GM19351 (cell line): Measurements from ENCODE around the gene SIRT4.
A peak's percentile ranks its signal among the peaks of the same experiment; 100 is the strongest.

Experiments
- ATAC-seq: cut with Tn5 transposase; IDR thresholded peaks from one replicate; pipeline ENCODE4 v1.9.1; 2021; ENCODE audit warnings: mild to moderate bottlenecking, moderate library complexity; ENCODE audit not compliant: unreplicated experiment

The SIRT4 gene

GRCh38 chr12:120301962-120302815, at the start of gene SIRT4:
SIRT4 (plus strand) TSS chr12:120302321; CDS start chr12:120303562, 1,241 bp downstream.
- ATAC-seq = peak; percentile 98

GRCh38 chr12:120253313-120253712, 48.8 kb upstream of the SIRT4 start:
- ATAC-seq = peak; percentile 47

GRCh38 chr12:120254809-120255208, 47.3 kb upstream of the SIRT4 start:
- no peak for ATAC-seq

GRCh38 chr12:120257041-120257821, 44.9 kb upstream of the SIRT4 start:
- ATAC-seq = no peak

GRCh38 chr12:120258323-120258896, 43.7 kb upstream of the SIRT4 start:
- ATAC-seq = no peak

GRCh38 chr12:120259418-120260202, 42.5 kb upstream of the SIRT4 start:
- ATAC-seq = no peak

GRCh38 chr12:120260607-120261006, 41.5 kb upstream of the SIRT4 start:
- ATAC-seq = no peak

GRCh38 chr12:120261951-120262851, 39.9 kb upstream of the SIRT4 start:
- ATAC-seq = no peak

GRCh38 chr12:120262852-120263747, 39.0 kb upstream of the SIRT4 start:
- ATAC-seq = no peak

GRCh38 chr12:120263748-120264085, 38.4 kb upstream of the SIRT4 start:
- no peak for ATAC-seq

- no peak for ATAC-seq
These were observed 37.8 kb upstream of the SIRT4 start for GRCh38 chr12:120264086-120264903.

GRCh38 chr12:120264904-120265472, 37.1 kb upstream of the SIRT4 start:
- ATAC-seq = no peak

GRCh38 chr12:120265473-120266179, 36.5 kb upstream of the SIRT4 start, which contains the start of gene PXN:
PXN (minus strand) TSS chr12:120265730; CDS start chr12:120265629, 101 bp downstream.
- peak; percentile 84 for ATAC-seq

- no peak for ATAC-seq
These were observed 35.8 kb upstream of the SIRT4 start for GRCh38 chr12:120266180-120266870.

GRCh38 chr12:120267736-120268135, 34.4 kb upstream of the SIRT4 start:
- no peak for ATAC-seq

- ATAC-seq = no peak
These were observed 25.4 kb upstream of the SIRT4 start for GRCh38 chr12:120276734-120277133.
